22Rv1 (cell line): Measurements from ENCODE around the gene RBKS.
"Not testable (repeated sequence)": the region's sequence is repeated elsewhere in the genome, so short reads cannot be mapped to it uniquely, and the experiment has no call there.

Source experiments
- H3K27ac ChIP-seq: fragments of 450-650 bp; 2 replicates; pipeline ENCODE4 v1.5.1; 2017
- ZFX ChIP-seq: fragments of 450-650 bp; IDR thresholded peaks from 2 replicates; pipeline ENCODE4 v1.6.1; 2017; ENCODE audit warnings: antibody characterized with exemption, borderline replicate concordance
- TF ChIP-seq, protein P1 (sequence below): fragments of 450-650 bp; IDR thresholded peaks from 2 replicates; pipeline ENCODE4 v1.5.1; 2017; ENCODE audit warnings: mild to moderate bottlenecking

The RBKS gene

DNA sequence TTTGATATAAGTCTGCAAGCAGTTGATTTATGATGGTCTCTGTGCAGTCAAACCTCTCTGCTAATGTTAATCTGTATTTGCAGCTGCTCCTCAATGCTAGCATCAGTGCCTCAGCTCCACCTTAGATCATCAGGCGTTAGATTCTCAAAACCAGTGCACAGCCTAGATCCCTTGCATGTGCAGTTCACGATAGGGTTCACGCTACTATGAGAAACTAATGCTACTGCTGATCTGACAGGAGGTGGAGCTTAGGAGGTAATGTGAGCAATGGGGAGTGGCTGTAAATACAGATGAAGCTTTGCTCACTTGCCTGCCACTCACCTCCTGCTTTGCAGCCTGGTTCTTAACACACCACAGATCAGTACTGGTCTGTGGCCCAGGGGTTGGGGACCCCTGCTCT lies 18.4 kb downstream of the RBKS start:
- TF ChIP-seq, protein P1, sequence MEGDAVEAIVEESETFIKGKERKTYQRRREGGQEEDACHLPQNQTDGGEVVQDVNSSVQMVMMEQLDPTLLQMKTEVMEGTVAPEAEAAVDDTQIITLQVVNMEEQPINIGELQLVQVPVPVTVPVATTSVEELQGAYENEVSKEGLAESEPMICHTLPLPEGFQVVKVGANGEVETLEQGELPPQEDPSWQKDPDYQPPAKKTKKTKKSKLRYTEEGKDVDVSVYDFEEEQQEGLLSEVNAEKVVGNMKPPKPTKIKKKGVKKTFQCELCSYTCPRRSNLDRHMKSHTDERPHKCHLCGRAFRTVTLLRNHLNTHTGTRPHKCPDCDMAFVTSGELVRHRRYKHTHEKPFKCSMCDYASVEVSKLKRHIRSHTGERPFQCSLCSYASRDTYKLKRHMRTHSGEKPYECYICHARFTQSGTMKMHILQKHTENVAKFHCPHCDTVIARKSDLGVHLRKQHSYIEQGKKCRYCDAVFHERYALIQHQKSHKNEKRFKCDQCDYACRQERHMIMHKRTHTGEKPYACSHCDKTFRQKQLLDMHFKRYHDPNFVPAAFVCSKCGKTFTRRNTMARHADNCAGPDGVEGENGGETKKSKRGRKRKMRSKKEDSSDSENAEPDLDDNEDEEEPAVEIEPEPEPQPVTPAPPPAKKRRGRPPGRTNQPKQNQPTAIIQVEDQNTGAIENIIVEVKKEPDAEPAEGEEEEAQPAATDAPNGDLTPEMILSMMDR = no peak
- no peak for TF ChIP-seq ZFX
- H3K27ac ChIP-seq = no peak overlapping the region

DNA sequence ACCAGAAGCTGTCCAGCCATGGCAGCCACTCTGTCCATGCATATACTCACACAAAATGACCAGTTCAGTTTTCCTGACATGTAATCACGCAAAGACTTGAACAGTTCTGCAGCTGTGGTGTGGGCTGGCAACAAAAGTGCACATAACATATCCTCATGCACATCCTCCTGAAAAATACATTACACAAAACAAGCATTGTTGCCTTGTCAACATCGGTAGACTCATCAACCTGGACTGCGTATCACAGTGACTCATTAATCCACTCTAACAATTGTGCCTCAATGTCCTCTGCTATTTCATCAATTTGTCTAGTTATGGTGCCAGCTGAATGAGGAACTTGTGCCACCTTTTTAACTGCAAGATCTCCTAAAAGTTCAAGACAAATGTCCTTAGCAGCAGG lies 19.5 kb downstream of the RBKS start:
- TF ChIP-seq, protein P1 = no peak
- TF ChIP-seq ZFX = no peak
- no peak overlapping the region for H3K27ac ChIP-seq

DNA sequence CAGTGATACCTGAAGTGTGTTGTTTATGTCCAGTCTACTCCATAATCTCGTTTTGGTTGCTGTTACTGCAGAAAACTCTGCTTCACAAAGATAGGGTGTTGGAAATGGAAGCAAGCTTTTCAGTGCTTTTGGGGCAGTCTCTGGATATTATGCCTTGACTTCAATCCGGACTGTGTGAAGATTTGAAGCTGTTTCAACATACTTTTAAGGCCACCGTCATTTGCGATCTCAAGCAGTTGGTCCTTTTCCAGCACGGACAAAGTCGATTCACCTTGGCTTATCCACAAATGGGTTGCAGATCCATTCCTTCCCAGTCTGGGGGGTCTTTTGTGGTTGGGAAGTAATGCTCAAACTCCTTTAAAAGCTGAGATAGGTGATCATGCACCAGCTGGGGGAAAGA lies 20.4 kb downstream of the RBKS start:
- TF ChIP-seq, protein P1 = no peak
- no peak for TF ChIP-seq ZFX
- H3K27ac ChIP-seq = no peak overlapping the region

DNA sequence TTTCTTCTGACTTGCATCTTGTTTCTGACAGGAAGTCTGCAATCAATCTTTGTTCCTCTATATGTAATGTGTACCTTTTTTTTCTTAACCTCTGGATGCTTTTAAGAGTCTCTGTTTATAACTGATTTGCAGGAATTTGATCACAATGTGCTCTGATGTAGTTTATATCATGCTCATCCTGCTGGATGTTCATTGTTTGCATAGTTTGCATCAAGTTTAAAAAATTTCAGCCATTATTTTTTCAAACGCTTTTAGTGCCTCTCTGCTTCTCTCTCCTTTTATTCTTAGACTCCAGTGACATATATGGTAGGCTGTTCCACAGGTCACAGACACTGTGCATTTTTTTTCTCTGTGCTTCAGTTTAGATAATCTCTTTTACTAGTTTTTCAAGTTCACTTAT lies 23.9 kb downstream of the RBKS start:
- no peak overlapping the region for H3K27ac ChIP-seq
- TF ChIP-seq ZFX = no peak
- TF ChIP-seq, protein P1 = no peak

DNA sequence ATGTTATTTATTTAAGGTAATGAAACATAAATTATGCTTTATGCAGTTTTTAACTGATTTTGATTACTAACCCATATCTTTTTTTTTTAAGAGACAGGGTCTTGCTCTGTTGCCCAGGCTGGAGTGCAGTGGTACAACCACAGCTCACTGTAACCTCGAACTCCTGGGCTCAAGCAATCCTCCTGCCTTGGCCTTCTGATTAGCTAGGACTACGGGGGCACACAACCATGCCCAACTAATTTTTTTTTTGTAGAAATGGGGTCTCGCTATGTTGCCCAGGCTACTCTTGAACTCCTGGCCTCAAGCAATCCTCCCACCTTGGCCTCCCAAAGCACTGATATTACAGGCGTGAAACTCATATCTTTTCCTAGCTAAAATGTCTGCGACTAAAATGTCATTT lies 26.2 kb downstream of the RBKS start:
- not testable (repeated sequence) for H3K27ac ChIP-seq

DNA sequence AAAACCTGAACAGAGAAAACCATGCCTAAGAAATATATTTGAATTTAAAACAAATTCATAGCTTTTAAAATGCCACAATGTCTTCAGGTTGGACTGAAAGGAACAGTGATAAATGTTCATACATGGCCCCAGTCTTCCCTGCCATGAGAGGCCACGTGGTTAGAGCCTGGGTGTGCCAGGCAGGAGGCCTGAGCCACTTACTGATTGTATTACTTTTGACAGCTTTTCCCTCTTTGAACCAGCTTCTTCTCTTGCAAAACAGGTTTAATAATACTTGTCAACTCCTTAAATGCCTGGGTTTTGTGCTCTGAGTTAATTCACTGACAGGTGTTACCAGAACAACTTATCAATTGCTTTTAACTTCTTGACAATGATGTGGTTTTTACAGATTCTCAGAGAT lies 27.0 kb downstream of the RBKS start:
- no peak overlapping the region for H3K27ac ChIP-seq
- TF ChIP-seq, protein P1 = no peak
- no peak for TF ChIP-seq ZFX

DNA sequence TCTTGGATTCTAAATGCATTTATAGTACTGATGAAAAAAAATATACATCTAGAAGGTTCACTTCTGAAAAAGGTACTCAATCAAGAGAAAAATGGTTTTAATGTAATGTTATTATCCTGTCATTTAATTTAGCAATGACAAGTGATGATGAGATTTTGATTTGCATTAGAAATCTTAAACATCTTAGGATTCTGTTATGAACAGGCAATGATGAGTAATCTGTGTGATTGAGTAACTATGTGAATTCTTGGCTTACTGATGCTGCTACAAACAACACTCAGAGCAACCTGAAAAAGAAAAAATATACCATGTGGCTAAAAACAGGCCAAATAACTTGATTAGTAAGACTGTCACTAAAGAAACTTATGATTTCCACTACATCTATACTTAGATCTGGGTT lies 30.1 kb downstream of the RBKS start:
- TF ChIP-seq ZFX = no peak
- TF ChIP-seq, protein P1 = no peak
- no peak overlapping the region for H3K27ac ChIP-seq

DNA sequence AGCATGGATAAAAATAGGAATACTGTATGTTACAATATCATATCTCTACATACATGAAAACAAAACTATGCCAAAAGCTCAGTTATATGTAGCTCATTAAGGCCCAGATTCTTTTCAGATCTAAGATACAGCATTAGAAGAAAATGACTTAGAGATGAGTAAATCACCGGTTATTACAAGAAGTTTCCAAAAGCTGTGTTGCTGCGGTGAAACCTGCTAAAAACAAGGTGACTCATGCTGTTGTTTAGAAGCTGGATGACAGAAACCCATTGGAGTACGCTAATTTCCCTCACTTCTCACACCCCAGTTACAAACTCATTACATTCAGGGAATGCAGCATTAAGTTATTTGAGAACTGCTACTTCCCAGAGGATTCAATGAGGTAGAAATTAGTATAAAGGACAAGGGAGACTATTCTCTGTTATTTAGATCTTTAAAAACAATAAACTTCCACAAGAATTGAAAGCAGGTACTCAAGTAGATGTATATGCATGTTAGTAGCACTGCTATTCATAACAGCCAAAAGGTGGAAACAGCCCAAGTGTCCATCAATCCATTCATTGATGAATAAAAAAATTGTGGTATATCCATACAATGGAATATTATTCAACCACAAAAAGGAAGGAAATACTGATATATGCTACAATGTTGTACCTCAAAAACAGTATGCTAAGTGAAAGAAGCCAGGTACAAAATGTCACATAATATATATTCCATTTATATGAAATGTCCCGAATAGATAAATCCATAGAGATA lies 32.6 kb downstream of the RBKS start:
- no peak for TF ChIP-seq ZFX
- TF ChIP-seq, protein P1 = no peak
- no peak overlapping the region for H3K27ac ChIP-seq
